ENCODE data around the gene UPK1B. TPM values are rescaled to one million over a fixed set of nuclear protein-coding genes. Genes with fewer than 3 reads are reported as not detected.

Gene UPK1B
- total RNA-seq, 2 experiments from 2014 or later = not detected

- Histone ChIP-seq H3K4me3 (ENCODE audit: low read depth, low read length, poor library complexity, severe bottlenecking) (no peak overlapping the region), H2AFZ (ENCODE audit: low read length) (no peak overlapping the region), H3K9me2 (ENCODE audit: insufficient read depth, low read length) (no peaks in the 10 kb centered on the region), H3K27ac (ENCODE audit: low read depth, low read length, poor library complexity, severe bottlenecking) (no peak overlapping the region), H3K36me3 (ENCODE audit: insufficient read depth, low read length) (no peaks in the 10 kb centered on the region), H3K79me2 (ENCODE audit: insufficient read depth, low read depth, low read length) (no peaks in the 10 kb centered on the region), H3K9me3 (ENCODE audit: low read length) (no peaks in the 10 kb centered on the region), H3K4me2 (ENCODE audit: low read length) (no peak overlapping the region), H4K20me1 (ENCODE audit: insufficient read depth, low read length) (no peaks in the 10 kb centered on the region; the same call in 1 of the 2 replicates), H3K4me1 (ENCODE audit: insufficient read depth, low read length, poor library complexity, severe bottlenecking) (no peaks in the 10 kb centered on the region)
- DNase-seq (ENCODE audit: low spot score) = no peak
- TF ChIP-seq EZH2phosphoT487 (IDR thresholded peaks at IDR 0.05; ENCODE audit: borderline replicate concordance, low read depth, low read length) (no peak), CTCF (conservative IDR thresholded peaks at IDR 0.05; ENCODE audit: low read length) (no peak)
- intact Hi-C loops (cut with micrococcal nuclease; ENCODE audit: unreplicated experiment) = no loop called here
- ChIA-PET CTCF (ENCODE audit: unreplicated experiment) (no interaction called here), POLR2A (no interaction called here)
- no TSS peak for BruUV-seq (replicated peaks)
Observed at GRCh38 chr3:119177321-119177720, 3.9 kb downstream of the UPK1B start.

GRCh38 chr3:119181765-119182164 lies 8.4 kb downstream of the UPK1B start:
- Histone ChIP-seq H3K9me2 (ENCODE audit: insufficient read depth, low read length) (no peaks in the 10 kb centered on the region), H3K4me2 (ENCODE audit: low read length) (no peak overlapping the region), H3K79me2 (ENCODE audit: insufficient read depth, low read depth, low read length) (no peaks in the 10 kb centered on the region), H3K36me3 (ENCODE audit: insufficient read depth, low read length) (no peaks in the 10 kb centered on the region), H3K4me1 (ENCODE audit: insufficient read depth, low read length, poor library complexity, severe bottlenecking) (no peaks in the 10 kb centered on the region), H3K4me3 (ENCODE audit: low read depth, low read length, poor library complexity, severe bottlenecking) (no peak overlapping the region), H3K9me3 (ENCODE audit: low read length) (no peaks in the 10 kb centered on the region), H2AFZ (ENCODE audit: low read length) (no peak overlapping the region), H4K20me1 (ENCODE audit: insufficient read depth, low read length) (no peaks in the 10 kb centered on the region; the same call in 1 of the 2 replicates), H3K27ac (ENCODE audit: low read depth, low read length, poor library complexity, severe bottlenecking) (no peak overlapping the region)
- TF ChIP-seq EZH2phosphoT487 (IDR thresholded peaks at IDR 0.05; ENCODE audit: borderline replicate concordance, low read depth, low read length) = no peak
- TF ChIP-seq CTCF (conservative IDR thresholded peaks at IDR 0.05; ENCODE audit: low read length) = no peak
- ChIA-PET POLR2A (no interaction called here), CTCF (ENCODE audit: unreplicated experiment) (no interaction called here)
- BruUV-seq (replicated peaks) = no TSS peak
- intact Hi-C loops (cut with micrococcal nuclease; ENCODE audit: unreplicated experiment) = no loop called here
- no peak for DNase-seq (ENCODE audit: low spot score)

- Histone ChIP-seq H3K4me1 (ENCODE audit: insufficient read depth, low read length, poor library complexity, severe bottlenecking) (no peaks in the 10 kb centered on the region), H3K79me2 (ENCODE audit: insufficient read depth, low read depth, low read length) (no peaks in the 10 kb centered on the region), H3K36me3 (ENCODE audit: insufficient read depth, low read length) (no peaks in the 10 kb centered on the region), H3K4me3 (ENCODE audit: low read depth, low read length, poor library complexity, severe bottlenecking) (no peak overlapping the region), H4K20me1 (ENCODE audit: insufficient read depth, low read length) (no peaks in the 10 kb centered on the region), H3K27ac (ENCODE audit: low read depth, low read length, poor library complexity, severe bottlenecking) (no peak overlapping the region), H2AFZ (ENCODE audit: low read length) (no peak overlapping the region), H3K4me2 (ENCODE audit: low read length) (no peak overlapping the region), H3K9me3 (ENCODE audit: low read length) (no peaks in the 10 kb centered on the region), H3K9me2 (ENCODE audit: insufficient read depth, low read length) (no peaks in the 10 kb centered on the region)
- CTCF ChIA-PET (ENCODE audit: unreplicated experiment) = no interaction called here
- no peak for TF ChIP-seq CTCF (conservative IDR thresholded peaks at IDR 0.05; ENCODE audit: low read length)
- TF ChIP-seq EZH2phosphoT487 (IDR thresholded peaks at IDR 0.05; ENCODE audit: borderline replicate concordance, low read depth, low read length) = no peak
- intact Hi-C loops (cut with micrococcal nuclease; ENCODE audit: unreplicated experiment) = no loop called here
- no TSS peak for BruUV-seq (replicated peaks)
- no peak for DNase-seq (ENCODE audit: low spot score)
- POLR2A ChIA-PET = no interaction called here
Observed at GRCh38 chr3:119184111-119184510, 10.7 kb downstream of the UPK1B start.

Measured in OCI-LY7 (cell line).